Esophagus squamous epithelium (tissue), 5 donors: ENCODE measurements around the gene RAB43. TPM values are rescaled to one million over a fixed set of nuclear protein-coding genes. Genes with fewer than 3 reads are reported as not detected.
A peak's percentile ranks its signal among the peaks of the same experiment; 100 is the strongest.

Source experiments
- DNase-seq: peaks from one replicate; lab custom pipeline; 2025; lab: John Stamatoyannopoulos, UW
- H3K27ac ChIP-seq, 4 donors: fragments of 200-600 bp; sonication (generic); one replicate each; pipeline ENCODE4 v1.5.1; 2016 to 2019; ENCODE audit warnings: mild to moderate bottlenecking in 1 of 4
- H3K27me3 ChIP-seq, 4 donors: fragments of 200-600 bp; sonication (generic); 1 replicate in 3 of 4; 2 replicates in 1 of 4; pipeline versions ENCODE4 v1.5.1 to v1.6.0; 2017 to 2021; ENCODE audit warnings: antibody characterized with exemption in 1 of 4
- H3K36me3 ChIP-seq, 3 donors: fragments of 200-600 bp; sonication (generic); one replicate each; pipeline ENCODE4 v1.5.1; 2016 to 2019
- H3K4me1 ChIP-seq, 3 donors: fragments of 200-600 bp; sonication (generic); one replicate each; pipeline ENCODE4 v1.5.1; 2017 to 2019
- H3K4me3 ChIP-seq, 4 donors: fragments of 200-600 bp; sonication (generic); 1 replicate in 3 of 4; 2 replicates in 1 of 4; pipeline ENCODE4 v1.5.1; 2016 to 2019; ENCODE audit warnings: mild to moderate bottlenecking in 2 of 4, moderate library complexity in 1 of 4
- H3K9me3 ChIP-seq, 3 donors: fragments of 200-600 bp; sonication (generic); one replicate each; pipeline ENCODE4 v1.5.1; 2016 to 2019
- CTCF ChIP-seq, 6 experiments: fragments of 450-650 bp in 4 of 6; fragments of 200-600 bp in 2 of 6; sonication (generic) in 2 of 6; IDR thresholded peaks; one replicate each; pipeline ENCODE4 v1.5.1; 2016 to 2019; ENCODE audit warnings: antibody characterized with exemption in 6 of 6, mild to moderate bottlenecking in 4 of 6, moderate library complexity in 4 of 6
- POLR2A ChIP-seq, 4 donors: fragments of 450-650 bp; IDR thresholded peaks; one replicate each; pipeline ENCODE4 v1.6.1; 2017; ENCODE audit warnings: antibody characterized with exemption in 4 of 4, mild to moderate bottlenecking in 4 of 4, moderate library complexity in 3 of 4
- WGBS, 2 donors: methylation state at CpG; one replicate each; pipeline ENCODE4 v1.1.5; 2018; 5-methylcytosine and 5-hydroxymethylcytosine counted together
- intact Hi-C: fragments of 100-400 bp; cut with DNase I; formaldehyde crosslinking; loops from one replicate; pipeline ENCODE4 v1.15.0; 2022
- total RNA-seq, 4 donors: library from RNA; depleted of rRNA; stranded (reverse); fragments of >200 nt; gene quantifications; one replicate each; pipeline ENCODE4 v1.1.0, GENCODE V29; 2016
- donor health status: DM: yes; HTN: yes; CAD: no.

The RAB43 gene
- total RNA-seq, 4 donors from 2014 or later = 4.6 to 11.1 (median 7.9) TPM

GRCh38 chr3:129063091-129063640 is 58.4 kb downstream of the RAB43 start:
- no peak overlapping the region for H3K4me3 ChIP-seq
- no peaks in the 10 kb centered on the region for H3K36me3 ChIP-seq
- no peaks in the 10 kb centered on the region for H3K27me3 ChIP-seq
- DNase-seq = no peak
- 82 to 85% methylated on average over 5 to 10 of the region's 10 CpGs for WGBS, 2 donors
- no peaks in the 10 kb centered on the region for H3K9me3 ChIP-seq
- intact Hi-C loops = no loop called here
- no peak overlapping the region for H3K27ac ChIP-seq
- peaks cover 0 to 31% (median 6%) of the 10 kb centered on the region in 3 donors for H3K4me1 ChIP-seq
- no peak for TF ChIP-seq POLR2A (IDR thresholded peaks at IDR 0.05)
- no peak for TF ChIP-seq CTCF (IDR thresholded peaks at IDR 0.05)

GRCh38 chr3:129061888-129062834 is 59.4 kb downstream of the RAB43 start:
- Histone ChIP-seq H3K4me3 (no peak overlapping the region), H3K27me3 (no peaks in the 10 kb centered on the region), H3K9me3 (no peaks in the 10 kb centered on the region), H3K36me3 (no peaks in the 10 kb centered on the region), H3K27ac (peak overlapping the region in 1 of 4 donors; percentile 21), H3K4me1 (peaks cover 0 to 32% (median 9%) of the 10 kb centered on the region in 3 donors)
- intact Hi-C loops = no loop called here
- DNase-seq = no peak
- TF ChIP-seq CTCF (IDR thresholded peaks at IDR 0.05) (no peak), POLR2A (IDR thresholded peaks at IDR 0.05) (no peak)
- WGBS, 2 donors = 70 to 74% methylated on average over 4 to 8 of the region's 32 CpGs

- DNase-seq = no peak
- TF ChIP-seq CTCF (IDR thresholded peaks at IDR 0.05) (no peak), POLR2A (IDR thresholded peaks at IDR 0.05) (no peak)
- intact Hi-C loops = no loop called here
- Histone ChIP-seq H3K4me3 (no peak overlapping the region), H3K27me3 (no peaks in the 10 kb centered on the region), H3K4me1 (peaks cover 0 to 32% (median 9%) of the 10 kb centered on the region in 3 donors), H3K36me3 (no peaks in the 10 kb centered on the region), H3K9me3 (no peaks in the 10 kb centered on the region), H3K27ac (no peak overlapping the region)
- whole genome bisulfite sequencing, 2 donors = 67 to 100% methylated on average over 4 to 10 of the region's 19 CpGs
Measured at GRCh38 chr3:129061023-129061887, 60.3 kb downstream of the RAB43 start.

GRCh38 chr3:129060276-129061022 is 61.2 kb downstream of the RAB43 start, which contains the start of gene GP9:
Gene GP9 (plus strand): TSS chr3:129060779. CDS start chr3:129061740, 961 bp downstream.
- 71 to 87% methylated on average over 1 to 5 of the region's 13 CpGs for WGBS, 2 donors
- H3K36me3 ChIP-seq = no peaks in the 10 kb centered on the region
- no peak for TF ChIP-seq CTCF (IDR thresholded peaks at IDR 0.05)
- TF ChIP-seq POLR2A (IDR thresholded peaks at IDR 0.05) = no peak
- H3K27me3 ChIP-seq = no peaks in the 10 kb centered on the region
- H3K4me3 ChIP-seq = no peak within 1 kb of the TSS
- no peaks in the 10 kb centered on the region for H3K9me3 ChIP-seq
- peaks cover 0 to 27% (median 9%) of the 10 kb centered on the region in 3 donors for H3K4me1 ChIP-seq
- intact Hi-C loops = no loop called here
- DNase-seq = no peak
- H3K27ac ChIP-seq = peak within 1 kb of the TSS in 1 of 4 donors; percentile 21
